NK-92 (cell line): ENCODE results near the gene EPN2.
"Not testable (repeated sequence)": the region's sequence is repeated elsewhere in the genome, so short reads cannot be mapped to it uniquely, and the experiment has no call there.

Source experiments
- DNase-seq: peaks from one replicate; lab custom pipeline; 2025; ENCODE audit not compliant: unreplicated experiment; lab: John Stamatoyannopoulos, UW

Gene EPN2

DNA sequence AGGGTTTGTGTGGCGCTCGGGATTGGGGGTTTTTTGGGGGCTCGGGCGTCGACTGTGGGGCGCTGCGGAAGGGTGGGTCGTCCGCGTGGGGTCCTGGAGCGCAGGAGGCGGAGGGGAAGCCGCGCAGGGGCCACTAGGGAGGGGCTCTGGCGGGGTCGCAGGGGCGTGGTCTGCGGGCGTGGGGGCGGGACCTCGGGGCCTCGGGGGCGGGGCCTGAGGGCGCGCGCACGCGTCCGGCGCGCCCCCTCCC is at the start of gene EPN2:
TSS of gene EPN2 (plus strand) at position 228 of the 250 bp plus-strand sequence. CDS start 45,754 bp downstream, outside the sequence.
- DNase-seq: not testable (repeated sequence)

DNA sequence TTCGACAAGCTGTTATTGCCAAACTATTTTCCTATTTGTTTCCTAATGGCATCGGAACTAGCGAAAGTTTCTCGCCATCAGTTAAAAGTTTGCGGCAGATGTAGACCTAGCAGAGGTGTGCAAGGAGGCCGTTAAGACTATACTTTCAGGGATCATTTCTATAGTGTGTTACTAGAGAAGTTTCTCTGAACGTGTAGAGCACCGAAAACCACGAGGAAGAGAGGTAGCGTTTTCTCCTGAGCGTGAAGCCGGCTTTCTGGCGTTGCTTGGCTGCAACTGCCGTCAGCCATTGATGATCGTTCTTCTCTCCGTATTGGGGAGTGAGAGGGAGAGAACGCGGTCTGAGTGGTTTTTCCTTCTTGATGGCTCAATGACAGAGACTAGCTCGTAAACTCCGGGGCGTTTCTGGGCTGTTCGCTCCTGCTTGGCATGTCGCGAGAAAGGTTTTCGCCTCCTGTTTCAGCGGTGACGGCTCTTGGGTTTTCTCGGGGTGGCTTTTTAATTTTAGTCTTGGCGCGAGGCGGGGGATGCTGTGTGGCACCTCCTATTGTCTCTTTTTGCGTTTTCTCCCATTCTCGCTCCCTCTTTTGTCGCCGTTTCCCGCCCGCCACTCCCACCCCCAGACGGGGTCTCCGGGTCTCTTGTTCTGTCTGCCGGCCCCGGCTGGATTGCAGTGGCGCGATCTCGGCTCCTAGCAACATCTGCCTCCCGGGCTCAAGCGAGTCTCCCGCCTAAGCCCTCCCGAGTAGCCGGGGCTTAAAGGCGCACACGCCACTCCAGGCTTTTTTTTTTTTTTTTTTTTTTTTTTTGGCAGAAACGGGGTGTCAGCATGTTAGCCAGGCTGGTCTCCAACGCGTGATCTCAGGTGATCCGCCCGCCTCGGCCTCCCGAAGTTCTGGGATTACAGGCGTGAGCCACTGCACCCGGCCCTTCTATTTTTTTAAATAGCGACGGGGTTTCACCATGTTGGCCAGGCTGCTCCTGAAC is 49.0 kb upstream of the EPN2 start:
- DNase-seq: not testable (repeated sequence)

DNA sequence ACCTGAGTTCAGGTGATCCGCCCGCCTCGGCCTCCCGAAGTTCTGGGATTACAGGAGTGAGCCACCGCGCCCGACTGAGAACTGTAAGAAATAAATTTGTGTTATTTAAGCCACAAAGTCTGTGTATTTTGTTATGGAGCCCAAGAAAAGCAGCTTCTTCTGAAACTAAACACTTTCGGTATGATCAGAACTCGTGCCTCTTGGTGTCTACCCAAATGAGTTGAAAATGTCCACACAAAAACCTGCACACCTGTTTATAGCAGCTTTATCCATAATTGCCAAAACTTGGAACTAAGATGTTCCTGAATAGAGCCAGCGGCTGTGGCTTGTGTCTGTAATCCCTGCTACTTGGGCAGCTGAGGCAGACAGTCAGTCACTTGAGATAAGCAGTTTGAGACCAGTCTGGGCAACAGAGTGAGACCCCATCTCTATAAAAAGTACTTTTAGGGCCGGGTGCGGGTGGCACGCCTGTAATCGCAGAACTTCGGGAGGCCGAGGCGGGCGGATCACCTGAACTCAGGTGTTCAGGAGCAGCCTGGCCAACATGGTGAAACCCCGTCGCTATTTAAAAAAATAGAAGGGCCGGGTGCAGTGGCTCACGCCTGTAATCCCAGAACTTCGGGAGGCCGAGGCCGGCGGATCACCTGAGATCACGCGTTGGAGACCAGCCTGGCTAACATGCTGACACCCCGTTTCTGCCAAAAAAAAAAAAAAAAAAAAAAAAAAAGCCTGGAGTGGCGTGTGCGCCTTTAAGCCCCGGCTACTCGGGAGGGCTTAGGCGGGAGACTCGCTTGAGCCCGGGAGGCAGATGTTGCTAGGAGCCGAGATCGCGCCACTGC is 48.1 kb upstream of the EPN2 start:
- not testable (repeated sequence) for DNase-seq

DNA sequence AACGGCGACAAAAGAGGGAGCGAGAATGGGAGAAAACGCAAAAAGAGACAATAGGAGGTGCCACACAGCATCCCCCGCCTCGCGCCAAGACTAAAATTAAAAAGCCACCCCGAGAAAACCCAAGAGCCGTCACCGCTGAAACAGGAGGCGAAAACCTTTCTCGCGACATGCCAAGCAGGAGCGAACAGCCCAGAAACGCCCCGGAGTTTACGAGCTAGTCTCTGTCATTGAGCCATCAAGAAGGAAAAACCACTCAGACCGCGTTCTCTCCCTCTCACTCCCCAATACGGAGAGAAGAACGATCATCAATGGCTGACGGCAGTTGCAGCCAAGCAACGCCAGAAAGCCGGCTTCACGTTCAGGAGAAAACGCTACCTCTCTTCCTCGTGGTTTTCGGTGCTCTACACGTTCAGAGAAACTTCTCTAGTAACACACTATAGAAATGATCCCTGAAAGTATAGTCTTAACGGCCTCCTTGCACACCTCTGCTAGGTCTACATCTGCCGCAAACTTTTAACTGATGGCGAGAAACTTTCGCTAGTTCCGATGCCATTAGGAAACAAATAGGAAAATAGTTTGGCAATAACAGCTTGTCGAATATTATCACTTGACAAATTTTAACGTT is 47.3 kb upstream of the EPN2 start:
- not testable (repeated sequence) for DNase-seq

DNA sequence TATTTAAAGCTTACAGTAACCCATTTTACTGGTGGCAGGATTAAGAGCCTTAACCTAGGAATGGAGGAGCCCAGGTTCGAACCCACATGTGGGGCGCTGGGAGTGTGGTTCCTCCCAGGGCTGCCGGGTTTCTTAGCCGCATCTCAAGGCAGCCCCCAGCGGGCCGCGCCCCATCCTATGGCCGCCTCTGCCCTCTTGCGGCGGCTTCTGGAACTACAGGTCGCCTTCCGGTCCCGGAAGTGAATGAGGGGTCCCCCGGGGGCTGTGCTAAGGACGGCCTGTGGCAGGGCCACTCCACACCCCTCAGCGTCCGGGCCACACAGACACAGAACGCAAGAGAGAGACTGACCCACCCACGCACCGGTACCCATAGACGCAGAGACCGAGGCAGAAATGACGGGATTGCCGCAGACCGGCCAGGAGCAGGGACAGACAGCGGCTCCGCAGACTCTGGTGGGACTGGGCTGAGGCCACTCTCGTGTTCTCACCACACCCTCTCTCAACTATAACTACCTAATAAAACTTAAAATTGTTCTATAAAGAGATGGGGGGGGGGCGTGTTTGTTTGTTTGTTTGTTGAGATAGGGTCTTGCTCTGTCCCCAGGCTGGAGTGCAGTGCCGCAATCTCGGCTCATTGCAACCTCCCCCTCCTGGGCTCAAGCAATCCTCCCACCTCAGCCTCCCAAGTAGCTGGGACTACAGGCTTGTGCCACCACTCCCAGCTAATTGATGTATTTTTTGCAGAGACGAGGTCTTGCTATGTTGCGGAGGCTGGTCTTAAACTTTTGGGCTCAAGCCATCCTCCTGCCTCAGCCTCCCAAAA is 40.6 kb upstream of the EPN2 start:
- DNase-seq: not testable (repeated sequence)

DNA sequence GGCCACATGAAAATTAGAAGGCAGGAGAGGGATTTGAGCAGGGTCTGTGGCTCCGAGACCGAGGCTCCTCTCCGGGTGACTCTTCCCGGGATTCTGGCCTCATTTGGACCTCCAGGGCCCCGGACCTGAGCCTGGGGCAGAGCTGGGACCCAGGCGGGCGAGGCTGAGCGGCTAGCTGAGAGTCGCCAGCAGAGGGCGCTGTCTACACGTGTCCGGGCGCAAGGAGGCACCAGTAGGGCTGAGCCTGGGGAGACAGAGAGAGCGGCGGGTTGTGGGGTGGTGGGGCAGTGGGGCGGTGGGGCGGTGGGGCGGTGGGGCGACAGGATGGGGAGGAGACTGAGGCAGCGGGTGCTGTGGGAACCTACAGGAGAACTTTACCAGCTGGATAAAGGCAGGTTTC is 34.7 kb upstream of the EPN2 start:
- not testable (repeated sequence) for DNase-seq

DNA sequence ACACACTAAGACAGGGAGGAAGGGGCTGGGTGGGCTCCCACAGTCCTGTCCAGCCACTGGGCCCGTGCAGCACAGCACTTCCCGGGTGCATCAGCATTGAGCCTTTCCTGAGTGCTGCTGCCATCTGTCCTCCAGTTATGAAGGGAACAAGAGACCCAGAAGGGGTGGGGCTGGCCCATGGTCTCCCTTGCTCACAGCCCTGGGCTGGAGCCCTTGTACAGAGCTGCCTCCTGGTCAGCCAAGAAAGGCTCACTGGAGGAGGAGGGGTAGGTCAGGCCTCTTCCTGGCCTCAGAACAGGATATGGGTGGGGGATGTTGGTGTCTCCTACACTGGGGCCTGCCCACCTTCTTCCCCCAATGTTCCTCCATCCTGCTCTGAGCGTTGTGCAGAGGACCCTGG is 33.7 kb upstream of the EPN2 start:
- DNase-seq: not testable (repeated sequence)

DNA sequence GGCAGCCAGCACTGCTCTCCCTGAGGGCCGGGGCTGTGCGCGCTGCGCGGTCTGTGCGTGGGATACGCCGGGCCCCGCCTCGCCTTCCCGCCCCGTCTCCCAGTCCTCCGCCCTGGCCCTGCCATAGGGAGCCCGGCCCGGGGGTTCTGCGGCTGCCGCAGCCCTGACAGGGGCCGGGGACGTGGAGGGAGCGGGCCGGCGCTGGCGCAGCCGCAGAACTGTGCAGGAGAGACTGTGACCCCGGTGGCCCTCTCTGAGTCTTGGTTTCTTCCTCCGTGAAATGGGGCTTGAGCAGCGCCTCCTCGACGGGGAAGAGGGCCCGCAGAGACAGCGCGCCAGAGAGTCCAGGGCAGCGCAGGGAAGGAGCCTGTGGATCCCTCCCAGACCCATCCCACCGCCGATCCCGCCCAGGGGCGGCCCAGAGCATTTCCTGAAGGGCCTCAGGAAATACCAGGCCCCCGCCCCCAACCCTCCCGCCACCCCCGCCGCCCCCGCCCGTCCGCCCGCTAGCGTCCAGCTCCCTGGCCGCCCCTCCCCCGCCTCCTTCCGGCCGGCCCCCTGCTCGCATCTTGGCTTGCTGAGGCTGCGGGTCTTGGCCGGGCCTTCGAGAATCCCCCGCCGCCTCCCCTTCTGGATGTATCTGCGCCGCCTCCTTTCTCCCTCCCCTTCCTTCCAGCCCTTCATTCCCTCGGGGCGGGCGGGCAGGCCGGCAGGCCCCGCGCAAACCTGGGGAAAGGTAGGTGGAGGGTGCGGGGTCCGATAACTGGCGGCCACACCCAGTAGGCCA is 21.9 kb upstream of the EPN2 start:
- not testable (repeated sequence) for DNase-seq

DNA sequence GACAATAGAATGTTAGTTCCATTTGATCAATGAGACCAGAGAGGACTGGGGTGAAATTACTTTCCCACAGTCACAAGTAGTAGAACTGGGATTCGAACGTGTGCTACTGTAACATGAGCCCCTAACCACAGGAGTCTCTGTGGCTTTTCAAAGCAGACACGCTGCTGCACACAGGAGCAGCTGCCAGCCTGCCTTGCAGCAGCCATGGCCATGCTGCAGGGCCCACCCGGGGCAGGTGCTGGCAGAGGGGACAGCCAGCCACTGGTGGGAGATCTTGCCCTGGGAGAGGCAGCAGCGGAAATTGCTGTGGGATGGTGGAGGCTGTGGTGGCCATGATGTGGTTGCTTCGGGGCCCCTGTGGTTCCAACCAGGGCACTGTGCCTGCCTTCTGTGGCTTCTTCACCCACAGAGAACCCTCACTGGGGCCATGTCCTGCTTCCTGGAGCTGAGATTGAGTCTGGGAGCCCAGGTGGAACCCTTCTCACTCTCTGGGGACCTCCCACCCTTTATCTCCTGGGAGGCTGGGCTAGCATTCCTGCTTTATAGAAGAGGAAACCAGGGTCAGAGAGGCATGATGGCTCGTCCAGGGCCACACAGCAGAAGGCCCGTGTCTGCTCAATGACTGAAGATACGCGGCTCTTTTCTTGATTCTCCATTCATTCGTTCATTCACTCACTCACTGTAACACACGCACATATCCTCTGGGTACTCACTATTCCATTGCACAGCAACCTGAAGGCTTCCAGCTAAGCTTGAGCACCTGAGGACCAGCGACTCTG is 20.8 kb upstream of the EPN2 start:
- not testable (repeated sequence) for DNase-seq

DNA sequence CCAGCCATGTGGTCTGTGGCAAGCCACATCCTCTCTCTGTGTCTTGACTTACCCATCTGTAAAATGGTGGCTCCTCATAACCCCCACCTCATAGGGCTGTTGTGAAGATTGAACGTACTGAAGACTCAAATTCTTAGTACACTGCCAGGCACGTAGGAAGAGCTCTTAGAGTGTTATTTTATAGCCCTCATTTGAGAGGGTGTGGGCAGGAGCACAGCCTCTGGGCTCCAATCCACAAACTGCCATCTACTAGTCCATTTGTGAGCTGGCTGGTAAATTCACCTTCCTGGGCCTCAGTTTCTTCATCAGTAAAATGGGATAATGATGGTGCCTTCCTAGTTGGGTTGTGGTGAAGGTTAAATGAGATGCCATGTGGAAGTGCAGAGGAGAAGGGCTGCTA is 18.3 kb upstream of the EPN2 start:
- DNase-seq: not testable (repeated sequence)

DNA sequence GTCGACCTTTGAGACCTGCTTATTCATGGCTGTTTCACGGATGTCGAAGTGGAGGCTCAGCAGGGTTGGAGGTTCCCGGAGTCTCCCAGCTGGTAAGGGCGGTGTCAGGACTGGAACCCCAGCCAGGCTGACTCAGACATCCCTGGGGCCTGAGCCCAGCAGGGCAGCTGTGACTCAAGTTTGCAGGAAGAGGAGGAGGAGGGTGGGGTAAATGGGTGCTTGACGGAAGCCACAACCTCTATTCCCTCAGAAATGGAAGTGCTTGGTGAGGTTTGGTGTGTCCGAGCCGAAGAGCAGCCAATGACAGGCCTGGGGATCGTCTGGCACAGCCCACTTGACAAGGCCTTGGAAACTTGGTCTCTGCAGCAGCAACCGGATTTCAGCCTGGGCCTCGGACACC is 17.8 kb upstream of the EPN2 start:
- DNase-seq: not testable (repeated sequence)

DNA sequence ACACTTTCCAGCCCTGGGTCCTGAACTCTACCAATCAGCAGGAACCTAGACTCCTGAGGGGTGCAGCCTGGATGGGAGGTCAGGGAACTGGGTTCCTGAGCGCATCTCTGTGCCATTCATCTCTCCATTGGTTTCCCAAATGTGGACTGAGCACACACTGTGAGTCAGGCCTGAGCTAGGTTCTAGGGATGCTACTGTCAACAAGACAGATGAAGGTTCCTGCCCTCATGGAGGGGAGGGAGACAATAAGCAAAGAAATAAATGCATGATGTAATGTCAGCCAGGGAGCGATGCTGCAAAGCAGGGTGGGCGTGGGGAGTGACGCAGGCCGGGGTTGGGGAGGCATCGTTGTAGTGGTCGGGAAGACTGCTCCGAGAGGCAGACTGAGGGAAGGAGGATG is 17.0 kb upstream of the EPN2 start:
- not testable (repeated sequence) for DNase-seq

DNA sequence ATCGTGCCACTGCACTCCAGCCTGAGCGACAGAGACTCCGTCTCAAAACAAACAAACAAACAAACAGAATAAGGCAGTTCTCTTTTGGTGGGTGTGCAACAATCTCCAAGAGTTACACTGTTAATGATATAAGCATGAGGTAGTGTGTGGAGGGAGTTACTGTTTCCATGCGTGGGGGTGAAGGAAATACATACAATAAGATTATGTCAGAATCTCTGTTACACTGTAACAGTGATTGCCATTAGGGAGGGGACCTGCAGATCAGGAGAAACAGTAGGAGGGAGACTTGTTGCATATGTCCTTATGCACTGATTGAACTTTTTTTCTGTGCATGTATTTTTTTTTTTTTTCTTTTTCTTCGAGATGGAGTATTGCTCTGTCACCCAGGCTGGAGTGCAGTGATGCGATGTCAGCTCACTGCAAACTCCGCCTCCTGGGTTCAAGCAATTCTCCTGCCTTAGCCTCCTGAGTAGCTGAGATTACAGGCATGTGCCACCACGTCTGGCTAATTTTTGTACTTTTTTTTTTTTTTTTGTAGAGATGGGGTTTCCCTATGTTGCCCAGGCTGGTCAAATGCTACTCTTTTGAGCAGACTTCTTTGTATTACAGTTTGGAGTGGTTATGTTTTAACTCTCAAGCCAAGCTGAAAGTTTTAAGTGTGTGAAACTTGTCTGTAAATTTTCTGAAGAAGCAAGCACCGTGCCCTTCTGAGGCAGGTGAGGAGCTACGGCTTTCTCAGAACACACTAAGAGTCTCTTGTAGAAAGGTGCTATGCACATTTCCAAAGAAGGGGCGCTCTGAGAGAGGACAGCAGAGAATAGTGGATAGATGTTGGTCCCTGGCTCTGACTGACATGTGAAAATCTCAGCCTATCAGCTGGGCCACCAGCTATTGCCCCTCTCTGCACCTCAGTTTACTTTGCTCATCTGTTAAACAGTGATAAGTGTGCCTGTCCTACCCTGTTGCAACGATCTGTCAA is 10.3 kb upstream of the EPN2 start:
- DNase-seq: not testable (repeated sequence)

DNA sequence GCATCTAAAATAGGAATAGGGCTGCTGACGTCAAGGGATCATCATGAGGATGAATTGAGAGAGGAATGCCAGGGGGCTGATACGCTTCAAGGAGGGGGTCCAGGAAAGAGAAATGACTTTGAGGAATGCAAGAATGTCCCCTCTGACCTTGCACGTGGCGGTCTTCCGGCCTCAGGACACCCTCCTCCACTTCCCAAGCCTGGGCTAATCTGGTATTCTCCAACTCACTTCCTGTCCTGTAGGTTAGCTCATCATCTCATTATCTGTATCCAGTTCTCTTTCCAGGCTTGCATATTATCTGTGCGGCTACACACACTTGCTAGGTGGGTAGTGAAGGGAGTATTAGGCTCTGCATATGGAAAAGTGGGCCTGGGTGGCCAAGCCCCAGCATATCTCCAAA is 2.5 kb upstream of the EPN2 start:
- DNase-seq: not testable (repeated sequence)

DNA sequence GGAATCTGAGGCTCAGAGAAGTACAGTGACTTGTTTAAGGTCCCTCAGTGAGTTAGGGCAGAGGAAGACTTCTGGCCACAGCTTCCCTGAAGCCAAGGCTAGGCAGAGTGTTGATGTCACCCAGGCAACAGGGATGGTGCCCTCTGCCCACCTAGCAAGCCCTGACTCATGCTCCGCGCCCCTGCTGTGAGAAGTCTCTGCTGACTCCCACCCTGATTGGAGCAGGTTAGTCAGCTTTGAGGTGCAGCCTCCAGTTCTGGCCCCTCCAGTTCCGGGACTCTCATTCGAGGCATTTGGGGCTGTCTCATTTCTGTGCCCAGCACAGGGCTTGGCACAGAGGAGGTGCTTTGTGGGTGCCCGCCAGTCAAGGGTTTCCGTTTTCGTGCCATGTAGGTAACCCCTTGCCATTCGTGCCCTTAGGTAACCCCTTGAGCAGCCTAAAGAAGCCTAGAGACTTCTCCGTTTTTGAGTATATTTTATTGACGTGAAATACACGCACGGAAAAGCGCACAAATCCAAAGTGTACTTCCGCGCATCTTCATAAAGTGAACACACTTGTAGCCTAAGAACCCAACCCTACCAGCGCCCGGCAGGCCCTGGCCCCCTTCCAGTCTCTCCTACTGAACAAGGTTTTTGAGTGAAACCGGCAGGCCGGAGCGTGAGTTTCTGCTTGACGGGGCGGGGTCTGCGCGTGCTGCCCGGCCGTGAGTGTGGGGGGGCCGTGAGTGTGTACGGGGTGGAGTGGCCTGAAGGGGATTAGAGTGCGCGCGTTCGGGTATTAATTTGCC is 621 bp upstream of the EPN2 start:
- not testable (repeated sequence) for DNase-seq

DNA sequence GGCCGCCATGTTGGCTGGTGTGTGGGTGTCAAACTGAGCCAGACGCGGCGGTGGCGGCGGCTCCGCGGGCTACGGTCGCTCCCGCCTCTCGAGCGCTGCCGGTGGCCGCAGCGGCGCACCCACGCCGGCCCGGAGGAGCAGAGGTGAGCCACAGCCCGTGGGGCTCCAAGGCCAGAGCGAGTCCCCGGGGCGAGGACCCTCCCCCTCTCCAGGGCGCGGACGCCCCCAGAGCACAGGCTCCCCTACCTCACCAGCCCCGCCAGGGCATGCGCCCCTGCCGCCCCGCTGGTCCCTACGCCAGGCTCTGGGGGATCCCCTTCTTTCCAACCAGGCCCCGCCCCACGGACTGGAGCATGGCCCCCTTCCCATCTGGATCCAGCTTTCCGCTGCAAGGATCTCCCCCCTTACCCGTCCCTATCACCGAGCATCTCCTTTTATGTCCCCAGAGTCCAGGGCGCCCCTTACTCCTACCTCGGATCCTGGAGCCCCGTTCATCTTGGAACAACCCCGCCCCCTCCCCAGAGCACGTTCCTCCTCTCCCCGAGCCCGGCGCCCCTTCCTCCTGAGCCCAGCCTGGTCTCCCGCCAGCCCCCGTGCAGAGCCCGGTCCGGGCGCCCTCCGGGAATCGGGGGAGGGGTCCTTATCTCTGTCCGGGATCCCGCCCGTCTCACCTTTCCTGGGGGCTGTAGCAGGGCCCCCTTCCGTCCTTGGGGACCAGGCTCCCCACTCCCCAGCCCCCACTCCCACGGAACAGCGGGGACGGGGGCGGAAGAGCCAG is 412 bp downstream of the EPN2 start:
- no peak for DNase-seq
